Ishikawa (cell line): ENCODE data around the gene ATP11A.

Source experiments
- CEBPB ChIP-seq: IDR thresholded peaks from 2 replicates; pipeline ENCODE4 v1.6.1; 2012
- CREB1 ChIP-seq: IDR thresholded peaks from 2 replicates; pipeline ENCODE4 v1.6.1; 2012; ENCODE audit warnings: low read depth
- EGR1 ChIP-seq: IDR thresholded peaks from 2 replicates; pipeline ENCODE4 v1.6.1; 2012
- EP300 ChIP-seq: IDR thresholded peaks from 2 replicates; pipeline ENCODE4 v1.6.1; 2012; ENCODE audit warnings: borderline replicate concordance
- FOXM1 ChIP-seq: IDR thresholded peaks from 2 replicates; pipeline ENCODE4 v1.6.1; 2012; ENCODE audit warnings: low read depth, borderline replicate concordance
- NFIC ChIP-seq: IDR thresholded peaks from 2 replicates; pipeline ENCODE4 v1.6.1; 2012
- RAD21 ChIP-seq: IDR thresholded peaks from 2 replicates; pipeline ENCODE4 v1.6.1; 2012; ENCODE audit warnings: low read depth
- TAF1 ChIP-seq: IDR thresholded peaks from 2 replicates; pipeline ENCODE4 v1.6.1; 2012; ENCODE audit warnings: low read depth, mild to moderate bottlenecking
- TCF12 ChIP-seq: IDR thresholded peaks from 2 replicates; pipeline ENCODE4 v1.6.1; 2012; ENCODE audit warnings: low read depth
- TEAD4 ChIP-seq: IDR thresholded peaks from 2 replicates; pipeline ENCODE4 v1.6.1; 2012
- YY1 ChIP-seq: IDR thresholded peaks from 2 replicates; pipeline ENCODE4 v1.6.1; 2012; ENCODE audit warnings: low read depth
- ZBTB7A ChIP-seq: IDR thresholded peaks from 2 replicates; pipeline ENCODE4 v1.6.1; 2012; ENCODE audit warnings: low read depth
- TF ChIP-seq, protein P1 (sequence below): IDR thresholded peaks from 2 replicates; pipeline ENCODE4 v1.6.1; 2012
- TF ChIP-seq, protein P2 (sequence below): IDR thresholded peaks from 2 replicates; pipeline ENCODE4 v1.6.1; 2012; ENCODE audit warnings: low read depth, mild to moderate bottlenecking
- TF ChIP-seq, protein P3 (sequence below): IDR thresholded peaks from 2 replicates; pipeline ENCODE4 v1.6.1; 2012

ATP11A gene

DNA sequence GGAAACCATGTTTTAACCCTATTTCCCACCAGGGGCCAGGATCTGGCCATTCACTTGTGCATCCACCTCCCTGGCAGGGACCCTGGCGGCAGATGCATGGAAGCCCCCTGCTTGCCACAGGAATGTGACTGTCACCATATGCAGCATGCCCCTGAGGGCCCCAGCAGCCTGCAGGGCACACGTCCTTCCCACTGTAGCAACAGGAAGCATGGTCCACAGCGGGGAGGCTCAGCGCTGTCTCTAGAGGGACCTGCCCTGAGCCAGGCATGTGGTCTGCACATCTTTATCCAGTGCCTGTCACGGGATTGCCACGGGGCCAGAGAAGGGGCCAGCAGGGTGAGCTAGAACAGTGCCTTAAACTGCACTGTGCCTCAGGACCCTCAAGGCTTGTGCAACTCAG lies 244.2 kb downstream of the ATP11A start:
- TF ChIP-seq NFIC (no peak), TCF12 (no peak), EP300 (no peak), ZBTB7A (no peak), EGR1 (no peak), YY1 (no peak), TAF1 (no peak), CEBPB (no peak), FOXM1 (no peak), CREB1 (no peak), TEAD4 (no peak), RAD21 (no peak)
- TF ChIP-seq, protein P1, sequence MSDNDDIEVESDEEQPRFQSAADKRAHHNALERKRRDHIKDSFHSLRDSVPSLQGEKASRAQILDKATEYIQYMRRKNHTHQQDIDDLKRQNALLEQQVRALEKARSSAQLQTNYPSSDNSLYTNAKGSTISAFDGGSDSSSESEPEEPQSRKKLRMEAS = no peak
- TF ChIP-seq, protein P2, sequence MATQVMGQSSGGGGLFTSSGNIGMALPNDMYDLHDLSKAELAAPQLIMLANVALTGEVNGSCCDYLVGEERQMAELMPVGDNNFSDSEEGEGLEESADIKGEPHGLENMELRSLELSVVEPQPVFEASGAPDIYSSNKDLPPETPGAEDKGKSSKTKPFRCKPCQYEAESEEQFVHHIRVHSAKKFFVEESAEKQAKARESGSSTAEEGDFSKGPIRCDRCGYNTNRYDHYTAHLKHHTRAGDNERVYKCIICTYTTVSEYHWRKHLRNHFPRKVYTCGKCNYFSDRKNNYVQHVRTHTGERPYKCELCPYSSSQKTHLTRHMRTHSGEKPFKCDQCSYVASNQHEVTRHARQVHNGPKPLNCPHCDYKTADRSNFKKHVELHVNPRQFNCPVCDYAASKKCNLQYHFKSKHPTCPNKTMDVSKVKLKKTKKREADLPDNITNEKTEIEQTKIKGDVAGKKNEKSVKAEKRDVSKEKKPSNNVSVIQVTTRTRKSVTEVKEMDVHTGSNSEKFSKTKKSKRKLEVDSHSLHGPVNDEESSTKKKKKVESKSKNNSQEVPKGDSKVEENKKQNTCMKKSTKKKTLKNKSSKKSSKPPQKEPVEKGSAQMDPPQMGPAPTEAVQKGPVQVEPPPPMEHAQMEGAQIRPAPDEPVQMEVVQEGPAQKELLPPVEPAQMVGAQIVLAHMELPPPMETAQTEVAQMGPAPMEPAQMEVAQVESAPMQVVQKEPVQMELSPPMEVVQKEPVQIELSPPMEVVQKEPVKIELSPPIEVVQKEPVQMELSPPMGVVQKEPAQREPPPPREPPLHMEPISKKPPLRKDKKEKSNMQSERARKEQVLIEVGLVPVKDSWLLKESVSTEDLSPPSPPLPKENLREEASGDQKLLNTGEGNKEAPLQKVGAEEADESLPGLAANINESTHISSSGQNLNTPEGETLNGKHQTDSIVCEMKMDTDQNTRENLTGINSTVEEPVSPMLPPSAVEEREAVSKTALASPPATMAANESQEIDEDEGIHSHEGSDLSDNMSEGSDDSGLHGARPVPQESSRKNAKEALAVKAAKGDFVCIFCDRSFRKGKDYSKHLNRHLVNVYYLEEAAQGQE = no peak
- TF ChIP-seq, protein P3, sequence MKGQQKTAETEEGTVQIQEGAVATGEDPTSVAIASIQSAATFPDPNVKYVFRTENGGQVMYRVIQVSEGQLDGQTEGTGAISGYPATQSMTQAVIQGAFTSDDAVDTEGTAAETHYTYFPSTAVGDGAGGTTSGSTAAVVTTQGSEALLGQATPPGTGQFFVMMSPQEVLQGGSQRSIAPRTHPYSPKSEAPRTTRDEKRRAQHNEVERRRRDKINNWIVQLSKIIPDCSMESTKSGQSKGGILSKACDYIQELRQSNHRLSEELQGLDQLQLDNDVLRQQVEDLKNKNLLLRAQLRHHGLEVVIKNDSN = no peak
